GM12878 (cell line): Measurements from ENCODE around the gene FCAMR. TPM values are rescaled to one million over a fixed set of nuclear protein-coding genes. Genes with fewer than 3 reads are reported as not detected.

ENCODE experiments used
- ATAC-seq: fragments of 200-7000 bp; cut with Tn5 transposase; 3 replicates; pipeline ENCODE4 v1.9.1; 2020; ENCODE audit warnings: mild to moderate bottlenecking, moderate library complexity
- BruUV-seq: library from RNA; stranded (reverse); fragments of 400-500 nt; replicated peaks from 2 replicates; lab custom pipeline; 2021; lab: Mats Ljungman, UMichigan
- CTCF ChIA-PET: fragments of 300-600 bp; sonication (Branson Sonifier 250); formaldehyde crosslinking; extraction: SDS; loops from one replicate; lab custom pipeline; 2021; ENCODE audit warnings: inconsistent platforms; lab: Yijun Ruan, JAX
- POLR2A ChIA-PET: fragments of 350-600 bp; formaldehyde crosslinking; extraction: SDS; loops from one replicate; lab custom pipeline; 2021; ENCODE audit warnings: inconsistent platforms; lab: Charles Lee
- RAD21 ChIA-PET: fragments of 300-600 bp; sonication (Branson Sonifier 250); formaldehyde crosslinking; loops from one replicate; lab custom pipeline; 2023; ENCODE audit warnings: antibody characterized with exemption; ENCODE audit not compliant: unreplicated experiment; lab: Charles Lee
- SMC1A ChIA-PET: fragments of 300-600 bp; sonication (Branson Sonifier 250); formaldehyde crosslinking; loops from one replicate; lab custom pipeline; 2023; ENCODE audit not compliant: unreplicated experiment, uncharacterized antibody; lab: Charles Lee
- DNase-seq: peaks from one replicate; pipeline ENCODE4 v3.0.0-alpha.2; 2011; ENCODE audit warnings: low read depth, low spot score
- FAIRE-seq: peaks from 3 replicates; lab custom pipeline; 2011; peaks lifted over from hg19 to GRCh38; lab: Jason Lieb, UNC
- H2AFZ ChIP-seq: 2 replicates; pipeline ENCODE4 v1.6.0; 2011; ENCODE audit warnings: low read depth, low read length, control low read depth; ENCODE audit not compliant: control insufficient read depth
- H3K27ac ChIP-seq: 2 replicates; pipeline ENCODE4 v1.5.1; 2011; ENCODE audit warnings: control low read depth; ENCODE audit not compliant: control insufficient read depth, insufficient read depth
- H3K27me3 ChIP-seq, 2 experiments: replicated peaks in 1 of 2; 2 replicates each; pipeline versions ENCODE4 v1.6.0 to v1.6.1; 2011; ENCODE audit warnings: low read length in 1 of 2; ENCODE audit not compliant: control insufficient read depth in 2 of 2, insufficient read depth in 2 of 2
- H3K36me3 ChIP-seq, 2 experiments: 2 replicates each; pipeline ENCODE4 v1.5.1; 2011; ENCODE audit warnings: low read length in 1 of 2; ENCODE audit not compliant: control insufficient read depth in 2 of 2, insufficient read depth in 2 of 2
- H3K4me1 ChIP-seq: 2 replicates; pipeline ENCODE4 v1.6.1; 2011; ENCODE audit warnings: mild to moderate bottlenecking, low read length, moderate library complexity, mixed read lengths; ENCODE audit not compliant: control insufficient read depth, insufficient read depth
- H3K4me2 ChIP-seq: 2 replicates; pipeline ENCODE4 v1.6.0; 2011; ENCODE audit warnings: control low read depth; ENCODE audit not compliant: control insufficient read depth, insufficient read depth
- H3K4me3 ChIP-seq: fragments of 200-600 bp; sonication (generic); 2 replicates; pipeline ENCODE4 v1.5.1; 2016
- H3K79me2 ChIP-seq: 2 replicates; pipeline ENCODE4 v1.6.0; 2011; ENCODE audit warnings: low read length; ENCODE audit not compliant: control insufficient read depth, insufficient read depth
- H3K9ac ChIP-seq: 2 replicates; pipeline ENCODE4 v1.8.0; 2011; ENCODE audit warnings: low read length, control low read depth, mixed read lengths; ENCODE audit not compliant: control insufficient read depth, insufficient read depth
- H3K9me3 ChIP-seq: replicated peaks from 3 replicates; pipeline ENCODE4 v1.5.1; 2011; ENCODE audit warnings: mild to moderate bottlenecking, low read length; ENCODE audit not compliant: control insufficient read depth, insufficient read depth
- H4K20me1 ChIP-seq: 2 replicates; pipeline ENCODE4 v1.6.0; 2011; ENCODE audit not compliant: control insufficient read depth, insufficient read depth
- SREBF2 ChIP-seq: IDR thresholded peaks from 2 replicates; pipeline ENCODE4 v1.6.1; 2012; ENCODE audit warnings: mild to moderate bottlenecking, low read length
- WGBS: methylation state at CpG from one replicate; pipeline ENCODE4 v1.1.6; 2016; ENCODE audit warnings: low lambda C conversion rate; ENCODE audit not compliant: insufficient replicate concordance, insufficient coverage; ENCODE audit errors: missing lambda C conversion rate; 5-methylcytosine and 5-hydroxymethylcytosine counted together
- in situ Hi-C: fragments of 300-500 bp; cut with MboI; formaldehyde crosslinking; loops from 9 replicates; pipeline ENCODE4 v1.14.3; 2018; ENCODE audit warnings: mixed read lengths
- intact Hi-C: fragments of 100-400 bp; cut with micrococcal nuclease; formaldehyde crosslinking; loops from one replicate; pipeline ENCODE4 v1.14.2; 2022; ENCODE audit not compliant: unreplicated experiment
- polyA plus RNA-seq, 11 experiments: library from polyadenylated mRNA; depleted of rRNA in 4 of 11; unstranded in 6 of 11; stranded (reverse) in 5 of 11; fragments of >200 nt; fragmentation: Nextera tagmentation in 4 of 11; fragmentation: Illumina TruSeq in 1 of 11; extraction: Ambion mirVana in 4 of 11; extraction: Trizol in 1 of 11; gene quantifications; 1 replicate in 1 of 11; 2 replicates in 10 of 11; pipeline versions ENCODE4 v1.2.1 to v1.2.3, GENCODE V29; 2011 to 2016; ENCODE audit warnings: inconsistent platforms in 2 of 11, missing spikeins in 2 of 11, low read depth in 1 of 11
- total RNA-seq, 4 experiments: library from RNA; depleted of rRNA in 3 of 4; stranded (reverse); fragments of >200 nt in 3 of 4; fragmentation: Illumina TruSeq in 1 of 4; extraction: Trizol in 1 of 4; gene quantifications; 2 replicates each; pipeline versions ENCODE4 v1.2.1 to v1.2.3, GENCODE V29; 2013 to 2021
- TF ChIP-seq, protein P1 (sequence below): fragments of 450-650 bp; IDR thresholded peaks from 2 replicates; pipeline ENCODE4 v1.6.1; 2017; ENCODE audit warnings: mild to moderate bottlenecking, low read depth, inconsistent platforms; ENCODE audit not compliant: poor library complexity, severe bottlenecking

The FCAMR gene
- total and polyA plus RNA-seq, 10 of the 15 experiments (the other 5 are each of a cell fraction or from before 2014, with no cell fraction given): 0.04 to 0.15 (median 0.06) TPM; not detected in 3

DNA sequence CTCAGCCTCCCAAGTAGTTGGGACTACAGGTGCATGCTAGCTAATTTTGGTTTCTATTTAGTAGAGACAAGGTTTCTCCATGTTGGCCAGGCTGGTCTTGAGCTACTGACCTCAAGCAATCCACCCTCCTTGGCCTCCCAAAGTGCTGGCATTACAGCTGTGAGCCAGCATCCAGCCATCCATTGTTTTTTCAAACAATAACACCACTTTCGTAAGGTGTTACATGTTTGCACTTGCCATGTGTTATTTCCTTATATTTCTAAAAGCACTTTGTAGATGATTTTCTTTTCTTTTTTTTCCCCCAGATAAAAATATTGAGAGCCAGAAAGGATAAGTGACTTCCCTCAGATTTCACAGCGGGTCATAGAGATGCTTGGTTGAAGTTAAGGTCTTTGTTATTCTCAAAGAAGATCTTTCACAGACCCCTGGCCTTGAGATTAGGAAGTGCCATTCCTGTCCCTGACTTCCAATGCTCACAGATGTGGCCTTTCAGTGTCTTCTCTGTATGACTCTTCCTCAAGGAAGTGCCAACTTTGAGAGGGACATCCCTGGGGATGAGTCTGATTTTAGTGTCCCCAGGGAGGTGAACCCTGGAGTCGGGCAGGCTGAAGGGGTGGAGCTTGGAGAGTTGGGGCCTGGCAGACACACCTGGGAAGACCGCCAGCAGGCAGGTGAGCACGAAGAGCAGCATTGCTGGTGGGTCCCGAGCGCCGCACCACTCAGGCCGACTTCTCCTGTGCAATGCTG is 30.2 kb downstream of the FCAMR start:
- ChIA-PET SMC1A (interaction anchor here (0.6 to 1.5 kb wide), 8 partner anchors 8 to 220 kb away, joined by 3 read pairs; partner anchors contain the start of gene IL20), POLR2A (no interaction called here)

More for the DNA sequence above, 30.2 kb downstream of the FCAMR start:
- Histone ChIP-seq H3K27ac (no peak overlapping the region), H3K79me2 (no peaks in the 10 kb centered on the region), H3K4me1 (no peaks in the 10 kb centered on the region), H2AFZ (no peak overlapping the region), H3K4me3 (no peak overlapping the region), H3K9ac (no peak overlapping the region), H3K4me2 (no peak overlapping the region), H3K27me3 (no peaks in the 10 kb centered on the region), H3K9me3 (no peaks in the 10 kb centered on the region), H3K36me3 (no peaks in the 10 kb centered on the region), H4K20me1 (no peaks in the 10 kb centered on the region)
- no TSS peak for BruUV-seq
- DNase-seq: no peak
- RAD21 ChIA-PET: no interaction called here
- CTCF ChIA-PET: interaction anchor here (1.1 to 10.4 kb wide), 7 partner anchors 7 to 42 kb away, joined by 3 to 314 read pairs (median 12); no protein-coding TSS in a partner anchor
- FAIRE-seq: no peak
- in situ Hi-C loops (no loop called here), intact Hi-C loops (no loop called here)
- ATAC-seq: no peak
- 75% methylated on average over 9 of the region's 9 CpGs for WGBS
- TF ChIP-seq SREBF2: no peak
- TF ChIP-seq, protein P1, sequence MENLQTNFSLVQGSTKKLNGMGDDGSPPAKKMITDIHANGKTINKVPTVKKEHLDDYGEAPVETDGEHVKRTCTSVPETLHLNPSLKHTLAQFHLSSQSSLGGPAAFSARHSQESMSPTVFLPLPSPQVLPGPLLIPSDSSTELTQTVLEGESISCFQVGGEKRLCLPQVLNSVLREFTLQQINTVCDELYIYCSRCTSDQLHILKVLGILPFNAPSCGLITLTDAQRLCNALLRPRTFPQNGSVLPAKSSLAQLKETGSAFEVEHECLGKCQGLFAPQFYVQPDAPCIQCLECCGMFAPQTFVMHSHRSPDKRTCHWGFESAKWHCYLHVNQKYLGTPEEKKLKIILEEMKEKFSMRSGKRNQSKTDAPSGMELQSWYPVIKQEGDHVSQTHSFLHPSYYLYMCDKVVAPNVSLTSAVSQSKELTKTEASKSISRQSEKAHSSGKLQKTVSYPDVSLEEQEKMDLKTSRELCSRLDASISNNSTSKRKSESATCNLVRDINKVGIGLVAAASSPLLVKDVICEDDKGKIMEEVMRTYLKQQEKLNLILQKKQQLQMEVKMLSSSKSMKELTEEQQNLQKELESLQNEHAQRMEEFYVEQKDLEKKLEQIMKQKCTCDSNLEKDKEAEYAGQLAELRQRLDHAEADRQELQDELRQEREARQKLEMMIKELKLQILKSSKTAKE: no peak
